NCI-H748 treated with DMSO at 0.1 percent for 48 hours (cell line): Measurements from ENCODE around the gene NME3.

Experiments
- DNase-seq: peaks from one replicate; lab custom pipeline; 2025; lab: John Stamatoyannopoulos, UW

The NME3 gene

DNA sequence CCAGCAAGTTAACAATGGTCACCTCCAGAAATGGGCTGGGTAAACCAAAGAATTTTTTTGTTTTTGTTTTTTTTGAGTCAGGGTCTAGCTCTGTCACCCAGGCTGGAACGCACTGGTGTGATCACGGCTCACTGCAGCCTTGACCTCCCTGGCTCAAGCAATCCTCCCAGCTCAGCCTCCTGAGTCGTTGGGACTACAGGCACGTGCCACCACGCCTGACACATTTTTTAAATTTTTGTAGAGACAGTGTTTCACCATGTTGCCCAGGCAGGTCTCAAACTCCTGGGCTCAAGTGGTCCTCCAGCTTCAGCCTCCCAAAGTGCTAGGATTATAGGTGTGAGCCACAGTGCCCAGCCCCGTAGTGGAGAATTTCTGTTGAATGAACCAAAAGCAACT, 9.3 kb upstream of the NME3 start:
- DNase-seq, result no peak

DNA sequence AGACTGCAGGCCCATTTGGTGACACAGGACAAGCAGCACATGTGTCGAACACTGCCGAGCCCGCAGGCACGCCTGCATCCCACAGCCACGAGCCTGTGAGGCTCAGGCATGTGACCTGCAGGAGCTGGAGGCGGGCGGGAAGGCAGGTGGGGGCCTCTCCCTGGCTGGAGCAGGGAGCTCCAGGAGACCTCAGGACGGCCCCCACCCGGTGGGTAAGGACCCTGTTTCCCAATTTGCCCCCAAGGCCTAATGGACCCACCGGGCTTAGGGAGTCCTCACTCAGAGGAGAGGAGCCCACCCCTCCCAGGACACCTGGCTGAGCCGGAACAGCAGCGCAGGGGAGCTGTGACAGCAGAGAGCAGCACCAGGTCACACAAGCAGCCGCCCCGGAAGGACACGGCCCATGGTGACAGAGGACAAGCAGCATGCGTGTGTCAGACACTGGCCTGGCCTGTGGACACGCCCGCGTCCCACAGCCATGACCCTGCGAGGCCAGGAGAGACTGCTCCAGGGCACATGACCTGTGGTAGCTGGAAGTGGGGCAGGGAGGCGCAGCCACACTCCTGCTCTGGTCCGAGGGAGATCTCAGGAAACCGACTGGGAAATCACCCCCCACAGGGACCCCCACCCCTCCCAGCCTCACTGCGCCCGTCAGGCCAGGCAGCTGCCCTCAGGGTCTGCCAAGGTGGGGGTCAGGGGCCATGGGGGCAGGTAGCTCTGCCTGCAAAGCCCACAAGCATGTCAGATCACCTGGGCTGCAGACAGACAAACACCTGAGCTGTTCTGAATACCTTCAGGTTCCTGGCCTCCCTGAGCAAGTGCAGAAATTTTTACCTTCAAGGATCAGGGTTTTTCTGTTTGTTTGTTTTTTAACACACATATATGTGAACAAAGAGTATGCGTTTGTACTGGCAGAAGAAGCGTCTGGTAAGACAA, 8.7 kb upstream of the NME3 start:
- DNase-seq, result no peak

DNA sequence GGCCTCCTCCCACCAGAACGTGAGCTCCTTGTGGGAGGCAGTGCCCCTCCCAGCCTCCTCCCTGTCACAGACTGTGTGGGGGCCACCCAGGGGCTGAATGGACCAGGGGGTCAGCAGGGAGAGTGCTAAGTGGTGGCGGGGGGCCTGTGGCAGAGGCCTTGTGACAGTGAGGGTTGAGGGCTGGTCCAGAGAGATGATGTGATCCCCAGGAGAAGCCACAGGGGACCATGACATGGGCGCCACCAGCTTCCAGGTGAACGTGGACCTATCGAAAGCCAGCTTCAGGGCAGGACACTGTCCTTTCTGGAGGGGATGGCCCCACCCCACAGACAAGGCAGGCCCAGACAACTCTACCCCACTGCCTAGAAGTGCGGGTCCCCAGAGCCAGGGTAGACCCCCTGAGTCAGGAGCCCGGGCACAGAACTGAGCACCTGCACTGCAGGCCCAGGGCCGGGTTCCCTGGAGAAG, 7.9 kb upstream of the NME3 start:
- no peak for DNase-seq

DNA sequence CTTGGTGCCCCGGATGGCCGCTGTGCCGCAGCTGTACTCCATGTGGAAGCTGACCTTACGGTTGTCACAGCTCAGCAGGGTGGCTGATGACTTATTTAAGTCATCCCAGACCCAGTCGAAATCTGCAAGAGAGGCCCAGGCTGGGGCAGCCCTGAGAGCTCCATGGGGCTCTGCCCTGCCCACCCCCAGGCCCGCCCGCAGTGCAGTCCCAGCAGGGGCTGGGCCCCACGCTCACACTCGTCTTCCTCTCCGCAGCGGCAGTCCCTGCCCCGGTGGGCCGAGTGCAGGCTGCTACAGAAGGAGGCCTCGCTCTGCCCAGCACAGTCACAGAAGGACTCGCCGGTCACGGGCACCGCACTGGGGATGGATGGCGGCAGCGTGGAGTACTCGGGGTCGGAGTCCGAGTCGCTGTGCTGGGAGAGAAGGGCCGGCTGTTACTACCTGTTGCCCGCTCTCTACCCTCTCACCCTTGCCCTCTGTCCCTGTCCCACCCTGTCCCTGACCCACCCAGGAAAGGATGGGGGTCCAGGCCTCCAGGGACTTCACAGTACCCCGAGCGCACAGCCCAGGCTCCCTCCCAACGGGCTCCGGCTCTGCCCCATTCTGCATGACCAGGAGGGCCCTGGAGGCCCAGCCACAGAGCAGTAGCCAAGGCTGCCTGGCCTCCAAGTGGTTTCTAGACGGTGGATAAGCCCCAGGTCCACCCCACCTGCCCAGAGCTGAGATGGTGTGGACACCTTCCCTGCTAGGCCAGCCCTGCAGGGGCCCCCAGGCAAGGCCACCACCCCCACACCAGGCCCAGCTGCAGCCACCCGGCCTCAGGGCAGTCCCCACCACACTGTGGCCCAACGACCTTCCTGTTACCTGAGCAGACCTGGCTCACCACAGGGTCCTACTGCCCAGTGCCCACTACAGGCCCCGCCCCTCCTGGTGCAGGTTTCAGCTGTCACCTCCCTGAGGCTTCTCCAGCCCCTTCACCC, 7.1 kb upstream of the NME3 start:
- no peak for DNase-seq

DNA sequence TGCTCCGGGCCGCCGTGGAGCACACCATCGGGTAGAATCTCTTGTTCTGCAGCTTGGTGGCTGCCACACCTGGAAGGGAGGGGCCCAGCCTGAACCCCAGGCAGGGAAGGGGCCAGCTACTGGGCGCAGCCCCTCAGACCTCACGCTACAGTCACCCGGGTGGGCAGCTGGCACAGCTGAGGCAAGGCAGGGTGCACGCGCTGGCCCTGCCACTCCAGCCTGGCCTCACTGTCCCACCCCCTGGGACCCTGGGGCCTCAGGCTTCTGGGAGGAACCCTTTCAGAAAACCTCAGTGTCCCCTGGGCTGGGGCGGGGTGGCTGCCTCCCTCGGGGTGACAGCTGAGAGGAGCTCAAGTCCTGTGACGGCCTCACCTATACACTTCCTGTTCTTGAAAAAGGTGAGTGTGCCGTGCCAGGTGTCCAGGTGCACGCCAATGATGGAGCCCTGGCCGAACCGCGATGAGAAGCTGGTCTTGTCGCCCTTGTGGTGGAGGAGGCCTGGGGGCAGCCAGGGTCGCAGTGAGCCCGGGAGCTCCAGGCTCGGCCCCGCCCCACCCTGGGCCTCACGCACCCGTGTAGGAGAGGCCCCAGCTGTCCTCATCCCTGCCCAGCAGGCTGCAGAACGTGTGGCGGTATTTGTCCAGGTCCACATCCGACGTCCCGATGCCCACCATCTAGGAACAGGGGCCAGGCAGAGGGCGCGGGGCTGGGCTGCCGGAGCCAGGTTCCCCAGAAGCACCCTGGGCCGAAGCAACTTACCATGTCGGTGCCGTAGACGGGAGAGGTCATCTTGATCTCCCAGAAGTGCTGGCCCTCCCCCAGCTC, 6.2 kb upstream of the NME3 start:
- no peak for DNase-seq

DNA sequence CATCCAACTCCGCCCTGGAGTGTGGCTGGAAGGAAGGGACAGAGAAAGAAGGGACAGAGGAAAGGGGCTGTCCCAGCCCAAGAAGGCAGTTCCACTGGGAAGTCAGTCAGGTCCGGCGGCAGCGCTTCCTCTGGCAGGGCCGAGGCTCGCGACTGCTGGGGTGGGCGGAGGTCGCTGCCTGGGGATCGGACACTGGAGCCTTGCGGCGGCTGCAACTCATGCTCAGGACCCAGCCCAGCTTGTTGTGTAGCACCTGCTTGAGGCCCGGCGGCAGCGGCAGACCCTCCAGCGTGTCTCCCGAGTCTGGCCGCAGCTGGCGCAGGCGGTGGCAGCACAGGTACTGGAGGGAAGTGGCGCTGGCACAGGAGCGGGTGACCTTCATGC, 5.6 kb upstream of the NME3 start:
- no peak for DNase-seq

DNA sequence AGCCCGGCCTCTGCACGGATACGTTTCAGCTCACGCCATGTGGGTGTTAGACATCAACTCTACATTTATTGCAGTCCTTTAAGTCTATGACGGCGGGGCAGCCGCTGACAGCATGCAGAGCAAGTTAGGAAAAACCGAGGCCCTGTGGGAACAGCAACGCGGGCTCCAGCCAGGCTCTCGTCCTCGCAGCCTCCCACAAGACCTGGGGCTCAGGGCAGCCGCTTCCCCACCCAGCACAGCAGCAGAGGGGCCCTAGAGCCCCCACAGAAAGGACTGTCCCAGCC, 5.3 kb upstream of the NME3 start:
- DNase-seq, result no peak

DNA sequence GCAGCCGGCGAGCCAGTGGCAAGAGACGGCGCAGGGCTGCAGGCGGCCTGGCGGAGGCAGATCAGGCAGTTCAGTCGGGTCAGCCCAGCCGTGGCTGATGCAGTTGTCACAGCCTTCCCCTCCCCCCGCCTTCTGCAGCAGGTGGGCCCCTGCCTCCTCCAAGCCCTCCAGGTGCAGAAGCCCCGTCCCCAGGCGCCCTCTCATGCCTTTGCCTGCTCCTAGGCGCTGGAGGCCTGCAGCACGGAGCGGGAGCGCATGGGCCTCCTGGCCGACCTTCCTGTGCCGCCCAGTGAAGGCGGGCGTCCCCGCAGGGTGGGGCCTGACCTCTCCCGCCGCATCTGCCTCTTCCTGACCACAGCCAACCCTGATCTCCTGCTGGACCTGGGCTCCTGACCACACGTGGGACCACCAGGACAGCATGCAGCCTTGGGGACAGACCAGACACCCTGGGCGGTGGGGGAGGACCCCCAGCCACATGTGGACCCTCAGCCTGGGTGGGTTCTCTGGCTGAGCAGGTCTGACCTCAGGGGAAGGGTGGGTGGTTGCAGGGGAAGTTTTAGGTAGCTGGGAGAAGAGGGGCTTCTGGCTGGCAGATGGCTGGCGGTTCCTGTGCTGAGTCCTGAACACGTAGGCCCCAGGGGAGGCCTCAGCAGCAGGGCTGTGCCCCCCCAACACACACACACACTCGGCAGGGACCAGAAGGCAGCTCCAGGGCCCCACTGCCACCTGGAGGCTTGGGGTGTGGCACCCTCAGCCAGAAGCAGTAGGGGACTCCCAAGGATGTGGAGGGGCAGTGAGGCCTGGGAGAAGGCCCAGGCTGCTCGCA, 4.7 kb upstream of the NME3 start:
- no peak for DNase-seq

DNA sequence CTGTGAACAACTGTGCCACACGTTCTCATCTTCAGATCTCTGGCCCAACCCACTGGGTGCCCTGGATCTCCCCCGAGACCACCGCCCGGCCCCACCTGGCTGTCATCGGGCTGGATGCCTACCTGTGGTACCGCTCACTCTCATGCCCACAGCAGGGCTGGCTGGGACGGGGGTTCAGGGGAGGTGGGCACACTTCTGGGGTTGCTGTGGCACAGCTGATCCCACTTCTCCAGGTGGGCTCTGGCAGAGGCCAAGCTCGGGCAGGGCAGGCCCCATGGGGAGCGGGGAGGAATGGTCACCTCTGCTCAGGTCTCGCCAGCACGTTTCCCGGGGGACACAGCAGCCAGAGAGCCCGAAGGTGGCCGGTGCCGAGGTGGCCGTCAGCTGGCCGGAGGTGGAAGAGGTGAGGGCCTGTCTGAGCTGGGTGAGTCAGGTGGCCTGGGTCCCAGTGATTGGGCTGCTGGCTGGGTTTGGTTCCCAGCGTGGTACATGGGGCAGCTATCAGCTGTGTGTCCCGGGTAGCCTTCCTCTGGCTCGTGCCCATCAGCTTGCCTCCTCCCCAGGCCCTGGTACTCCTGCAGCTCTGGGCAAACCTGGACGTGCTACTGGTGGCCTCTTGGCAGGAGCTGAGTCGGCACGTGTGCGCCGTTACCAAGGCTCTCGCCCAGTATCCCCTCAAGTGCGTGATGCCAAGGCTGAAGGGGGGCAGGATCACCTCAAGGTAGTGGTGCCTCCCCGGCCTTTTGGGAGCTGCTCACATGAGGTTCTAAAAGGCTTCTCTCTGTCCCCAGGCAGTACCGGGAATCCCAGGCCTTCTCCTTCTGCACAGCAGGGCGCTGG, 3.9 kb upstream of the NME3 start:
- DNase-seq, result no peak

DNA sequence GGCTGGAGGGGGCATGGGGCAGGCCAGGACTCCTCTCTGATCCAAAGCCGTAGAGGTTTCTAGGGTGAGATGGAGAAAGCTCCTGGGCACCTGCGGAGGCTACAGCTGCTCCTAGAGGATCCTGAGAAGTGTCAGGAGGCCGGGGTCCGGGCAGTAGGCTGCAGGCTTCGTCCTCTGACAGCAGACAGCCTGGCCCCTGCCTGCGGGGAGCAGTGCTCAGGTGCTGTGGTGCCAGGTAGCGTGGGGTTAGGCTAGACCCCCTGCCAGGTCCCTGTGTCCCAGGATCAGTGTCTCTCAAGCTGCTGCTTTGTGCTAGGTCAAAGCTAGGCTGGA, 3.1 kb upstream of the NME3 start:
- no peak for DNase-seq

DNA sequence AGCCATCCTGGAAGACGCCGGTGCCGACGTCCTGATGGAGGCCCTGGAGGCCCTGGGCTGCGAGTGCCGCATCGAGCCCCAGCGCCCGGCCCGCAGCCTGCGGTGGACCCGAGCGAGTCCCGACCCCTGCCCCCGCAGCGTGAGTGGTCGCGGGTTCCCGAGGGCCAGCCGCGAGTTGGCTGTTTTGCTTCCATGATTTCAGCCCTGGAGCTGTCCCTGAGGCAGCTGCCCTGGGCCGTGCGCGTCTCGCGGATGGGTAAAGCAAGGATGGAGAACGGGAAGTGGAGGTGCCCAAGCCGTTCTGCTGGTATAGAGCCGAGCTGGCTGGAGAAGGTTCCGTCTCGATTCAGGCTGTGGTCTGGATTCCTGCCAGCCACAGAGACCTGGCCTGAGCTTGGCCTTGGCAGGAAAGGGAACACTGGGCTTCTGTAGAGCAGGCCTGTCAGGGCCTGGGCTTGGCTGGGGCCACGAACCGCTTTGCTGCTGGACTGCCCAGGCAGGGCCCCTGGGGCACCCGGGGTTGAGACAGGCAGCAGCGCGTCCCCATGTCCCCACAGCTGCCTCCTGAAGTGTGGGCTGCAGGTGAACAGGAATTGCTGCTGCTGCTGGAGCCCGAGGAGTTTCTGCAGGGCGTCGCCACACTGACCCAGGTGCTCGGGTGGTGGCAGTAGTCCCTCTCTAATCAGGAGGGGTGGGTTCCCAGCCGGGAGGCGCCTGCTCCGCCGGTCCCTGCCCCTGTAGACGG, 2.5 kb upstream of the NME3 start:
- DNase-seq, result no peak

DNA sequence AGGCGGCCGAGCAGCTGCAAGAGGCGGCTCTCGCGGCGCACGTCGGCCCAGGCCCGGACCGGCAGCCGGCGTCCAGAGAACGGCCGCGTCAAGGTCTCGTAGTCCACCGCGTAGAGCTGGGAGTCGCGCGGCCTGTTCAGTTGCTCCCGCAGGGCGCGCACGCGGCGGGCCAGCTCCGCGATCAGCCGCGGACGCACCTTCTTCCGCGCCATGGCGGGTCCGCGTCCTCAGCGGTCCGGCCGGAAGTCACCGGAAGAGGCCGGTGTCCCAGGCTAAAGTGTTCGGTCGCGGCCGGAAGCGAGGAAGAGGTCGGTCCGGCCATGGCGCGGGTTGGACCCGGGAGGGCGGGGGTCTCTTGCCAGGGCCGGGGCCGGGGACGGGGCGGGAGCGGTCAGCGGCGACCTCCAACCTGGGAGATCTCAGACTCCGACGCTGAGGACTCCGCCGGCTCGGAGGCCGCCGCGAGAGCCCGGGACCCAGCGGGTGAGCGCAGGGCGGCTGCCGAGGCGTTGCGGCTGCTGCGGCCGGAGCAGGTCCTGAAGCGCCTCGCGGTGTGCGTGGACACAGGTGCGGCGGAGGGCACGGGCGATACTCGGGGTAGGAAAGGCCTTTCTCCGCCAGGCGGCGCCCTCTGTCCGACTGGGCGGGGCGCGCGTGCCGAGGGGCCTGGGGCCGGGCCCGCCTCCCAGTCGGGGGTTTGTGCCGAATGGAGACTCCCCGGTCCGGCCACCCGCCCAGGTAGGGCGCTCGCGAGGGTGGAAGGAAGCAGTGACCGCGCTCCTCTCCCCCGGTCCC, 1.8 kb upstream of the NME3 start, which contains the start of gene MRPS34:
Gene MRPS34 (minus strand): TSS at position 227 of the 795 bp plus-strand sequence. CDS start 15 bp downstream, at position 212.
- peak; percentile 50 for DNase-seq

DNA sequence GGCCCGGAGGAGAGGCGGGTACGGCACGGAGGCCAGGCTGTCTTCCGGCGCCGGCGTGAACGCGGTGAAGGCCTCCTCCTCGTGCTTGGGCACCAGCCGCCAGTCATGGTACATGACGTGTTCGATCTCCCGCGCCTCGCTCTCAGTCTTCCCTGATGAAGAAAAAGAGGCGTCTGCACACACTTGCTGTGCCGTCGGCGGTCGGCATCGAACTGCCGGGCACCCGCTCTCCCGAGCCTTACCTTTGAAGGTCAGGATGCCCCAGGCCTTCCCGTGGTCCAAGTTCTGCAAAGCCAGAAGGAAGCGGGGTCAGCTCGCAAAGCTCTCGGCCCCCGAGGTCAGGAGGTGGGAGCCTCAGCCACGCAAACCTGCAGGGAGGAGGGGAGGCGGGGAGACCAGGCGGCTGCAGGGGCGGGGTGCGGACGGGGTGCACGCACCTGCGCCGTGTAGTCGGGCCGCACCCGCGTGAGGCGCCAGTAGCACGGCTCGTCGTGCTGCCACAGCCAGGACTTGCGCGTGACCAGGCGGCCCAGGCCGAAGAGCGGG, 1.1 kb upstream of the NME3 start, which contains the start of gene EME2:
Gene EME2 (plus strand): TSS at position 449 of the 546 bp plus-strand sequence. CDS start 418 bp downstream, outside the sequence.
- DNase-seq, result no peak

DNA sequence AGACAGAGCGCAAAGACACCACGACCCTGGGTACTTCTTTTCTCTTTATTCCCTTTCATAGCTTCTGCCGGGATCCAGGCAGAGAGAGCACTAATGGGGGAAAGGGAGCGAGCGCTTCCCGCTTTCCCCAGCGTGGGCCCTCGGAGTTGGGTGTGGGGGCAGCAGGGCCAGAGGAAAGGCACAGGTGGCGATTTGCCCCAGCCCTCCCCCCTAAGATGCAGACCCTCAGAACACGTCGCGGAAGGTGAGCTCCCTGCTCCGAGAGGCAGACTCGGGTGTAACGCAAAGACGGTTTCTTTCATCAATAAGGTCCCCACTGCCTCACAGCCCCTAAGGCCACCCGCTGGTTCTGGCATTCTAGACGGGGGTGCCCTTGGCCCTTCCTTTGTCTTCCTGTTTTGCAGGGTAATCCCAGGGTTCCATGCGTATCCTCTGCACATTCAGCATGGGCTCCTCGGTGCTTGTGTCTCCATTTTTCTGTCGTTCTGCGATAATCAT, 570 bp upstream of the NME3 start:
- no peak for DNase-seq

DNA sequence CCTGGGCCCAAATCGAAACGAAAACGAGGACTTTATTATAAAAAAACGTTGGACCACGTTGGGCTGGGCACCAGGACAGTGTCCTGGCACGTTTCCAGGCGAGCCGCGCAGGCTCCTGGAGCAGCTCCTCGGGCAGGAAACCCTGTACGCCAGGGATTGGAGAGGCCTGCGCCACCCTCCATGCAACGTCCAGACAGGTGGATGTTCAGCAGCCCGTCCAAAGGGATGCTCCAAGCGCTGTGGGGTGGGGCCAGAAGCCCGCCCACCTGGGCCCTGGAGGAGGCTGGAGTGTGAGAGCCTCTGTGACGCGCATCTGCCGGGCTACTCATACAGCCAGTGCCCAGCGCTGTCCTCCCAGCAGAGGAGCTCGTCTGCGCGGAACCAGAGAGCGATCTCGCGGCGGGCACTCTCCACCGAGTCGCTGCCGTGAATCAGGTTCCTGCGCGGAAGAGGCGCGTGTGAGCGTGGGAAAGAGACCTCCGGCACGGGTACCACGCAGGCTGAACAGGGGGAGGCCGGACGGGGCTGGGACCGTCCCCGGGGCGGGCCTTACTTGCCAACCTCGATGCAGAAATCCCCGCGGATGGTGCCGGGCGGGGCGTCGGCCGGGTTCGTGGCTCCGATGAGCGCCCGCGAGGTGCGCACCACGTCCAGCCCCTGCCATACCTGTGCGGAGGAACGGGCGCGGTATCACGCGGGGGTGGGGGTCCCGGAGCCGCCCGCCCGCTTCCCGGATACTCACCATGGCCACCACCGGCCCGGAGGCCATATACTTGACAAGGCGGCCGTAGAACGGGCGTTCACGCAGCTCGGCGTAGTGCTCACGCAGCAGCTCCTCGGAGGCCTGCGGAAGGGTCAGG, 785 bp downstream of the NME3 start:
- peak; percentile 21 for DNase-seq

DNA sequence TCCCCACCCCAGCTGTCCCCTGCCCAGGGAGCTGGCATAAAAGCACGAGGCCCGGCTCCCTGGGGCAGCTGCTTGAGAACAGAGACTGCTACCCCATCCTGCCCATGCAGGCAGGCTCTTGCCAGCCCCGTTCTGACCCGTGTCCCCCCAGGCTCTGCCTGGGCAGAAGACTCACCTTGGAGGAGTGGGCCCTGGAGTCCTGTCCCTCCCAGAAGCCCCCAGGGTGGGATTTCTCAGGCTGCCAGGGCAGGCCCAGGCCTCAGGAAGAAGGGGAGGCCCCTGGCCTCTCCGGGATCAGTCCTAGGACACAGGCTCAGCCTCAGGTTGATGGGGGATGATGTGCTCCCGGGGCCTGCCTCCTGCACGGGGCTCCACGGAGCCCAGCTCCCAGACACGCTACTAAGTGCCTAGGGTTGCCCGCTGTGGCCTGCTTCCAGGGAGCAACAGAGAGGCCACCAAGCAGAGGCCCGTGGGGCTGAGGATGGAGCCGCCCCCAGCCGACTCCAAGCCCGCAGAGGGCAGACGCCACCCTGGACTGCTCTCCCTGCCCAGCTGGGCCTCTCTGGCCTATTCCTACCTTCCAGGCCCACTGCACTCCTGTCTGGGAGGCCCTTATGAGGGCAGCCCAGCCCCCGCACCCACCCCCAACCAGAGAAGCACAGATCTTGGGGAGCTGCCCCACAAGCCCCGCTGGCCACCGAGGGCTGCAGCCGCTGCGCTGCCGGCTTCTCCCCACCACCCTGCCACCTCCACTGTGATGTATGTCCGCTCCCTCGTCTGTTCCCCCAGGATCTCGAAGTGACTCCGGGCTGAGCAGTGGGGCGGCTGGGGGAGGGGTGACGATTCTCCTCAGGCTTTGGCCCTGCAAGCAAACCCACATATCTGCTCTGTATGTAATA, 1.7 kb downstream of the NME3 start:
- DNase-seq, result no peak
